Chondrocyte (in vitro differentiated cells): ENCODE data around the gene SDK2. TPM values are rescaled to one million over a fixed set of nuclear protein-coding genes. Genes with fewer than 3 reads are reported as not detected.

ENCODE experiments used
- DNase-seq: peaks from one replicate; pipeline ENCODE4 v3.0.0; 2021; ENCODE audit warnings: mixed read lengths, low spot score
- H3K27ac Mint-ChIP-seq: one replicate; pipeline ENCODE4 v1.8.0; 2021; ENCODE audit warnings: mild to moderate bottlenecking, moderate library complexity, mixed read lengths; ENCODE audit not compliant: unreplicated experiment
- H3K27me3 Mint-ChIP-seq: 2 replicates; pipeline ENCODE4 v1.8.0; 2021; ENCODE audit warnings: low read depth, mixed read lengths
- H3K36me3 Mint-ChIP-seq: 2 replicates; pipeline ENCODE4 v1.8.0; 2021; ENCODE audit warnings: low read depth, mixed read lengths
- H3K4me1 Mint-ChIP-seq: 2 replicates; pipeline ENCODE4 v1.8.0; 2021; ENCODE audit warnings: low read depth, mild to moderate bottlenecking, mixed read lengths
- H3K4me3 Mint-ChIP-seq: one replicate; pipeline ENCODE4 v1.8.0; 2021; ENCODE audit warnings: mild to moderate bottlenecking, moderate library complexity, mixed read lengths; ENCODE audit not compliant: unreplicated experiment
- H3K9me3 Mint-ChIP-seq: 2 replicates; pipeline ENCODE4 v1.8.0; 2021; ENCODE audit warnings: low read depth, mixed read lengths
- CTCF ChIP-seq: fragments of 200-600 bp; sonication (generic); IDR thresholded peaks from 2 replicates; pipeline ENCODE4 v1.5.0; 2021; ENCODE audit warnings: antibody characterized with exemption, mild to moderate bottlenecking, moderate library complexity
- total RNA-seq: library from RNA; stranded (reverse); gene quantifications from 3 replicates; pipeline ENCODE4 v1.2.1, GENCODE V29; 2021

The SDK2 gene
- total RNA-seq, 1 donor from 2014 or later: 15.8 TPM

GRCh38 chr17:73489333-73489732 lies 154.9 kb downstream of the SDK2 start:
- no peaks in the 10 kb centered on the region for H3K27me3 Mint-ChIP-seq
- peaks cover 12% of the 10 kb centered on the region for H3K9me3 Mint-ChIP-seq
- H3K4me1 Mint-ChIP-seq: peaks cover 15% of the 10 kb centered on the region
- H3K36me3 Mint-ChIP-seq: peaks cover 9% of the 10 kb centered on the region
- no peak overlapping the region for H3K27ac Mint-ChIP-seq
- DNase-seq: no peak
- no peak overlapping the region for H3K4me3 Mint-ChIP-seq
- TF ChIP-seq CTCF: no peak

GRCh38 chr17:73485130-73485529 lies 159.1 kb downstream of the SDK2 start:
- no peak for DNase-seq
- no peaks in the 10 kb centered on the region for H3K27me3 Mint-ChIP-seq
- no peak overlapping the region for H3K27ac Mint-ChIP-seq
- TF ChIP-seq CTCF: no peak
- no peak overlapping the region for H3K4me3 Mint-ChIP-seq
- H3K4me1 Mint-ChIP-seq: peaks cover 13% of the 10 kb centered on the region
- H3K36me3 Mint-ChIP-seq: peaks cover 9% of the 10 kb centered on the region
- peaks cover 12% of the 10 kb centered on the region for H3K9me3 Mint-ChIP-seq

GRCh38 chr17:73482894-73483293 lies 161.4 kb downstream of the SDK2 start:
- no peak for TF ChIP-seq CTCF
- peaks cover 9% of the 10 kb centered on the region for H3K36me3 Mint-ChIP-seq

GRCh38 chr17:73482251-73482716 lies 162.0 kb downstream of the SDK2 start:
- no peak overlapping the region for H3K27ac Mint-ChIP-seq
- no peak overlapping the region for H3K4me3 Mint-ChIP-seq
- peaks cover 12% of the 10 kb centered on the region for H3K9me3 Mint-ChIP-seq
- H3K36me3 Mint-ChIP-seq: peaks cover 9% of the 10 kb centered on the region
- H3K27me3 Mint-ChIP-seq: no peaks in the 10 kb centered on the region
- DNase-seq: no peak
- peaks cover 14% of the 10 kb centered on the region for H3K4me1 Mint-ChIP-seq
- no peak for TF ChIP-seq CTCF

More at GRCh38 chr17:73482894-73483293, 161.4 kb downstream of the SDK2 start:
- Mint-ChIP-seq H3K9me3 (peaks cover 12% of the 10 kb centered on the region), H3K27me3 (no peaks in the 10 kb centered on the region), H3K4me3 (no peak overlapping the region), H3K4me1 (peaks cover 13% of the 10 kb centered on the region), H3K27ac (no peak overlapping the region)
- peak; percentile 61 for DNase-seq

- H3K27ac Mint-ChIP-seq: no peak overlapping the region
- no peak for TF ChIP-seq CTCF
- H3K4me1 Mint-ChIP-seq: peaks cover 20% of the 10 kb centered on the region
- H3K4me3 Mint-ChIP-seq: no peak overlapping the region
- H3K36me3 Mint-ChIP-seq: peaks cover 9% of the 10 kb centered on the region
- H3K9me3 Mint-ChIP-seq: peaks cover 12% of the 10 kb centered on the region
- no peaks in the 10 kb centered on the region for H3K27me3 Mint-ChIP-seq
- no peak for DNase-seq
Observed at GRCh38 chr17:73481676-73482075, 162.6 kb downstream of the SDK2 start.
